Suprapubic skin (tissue), 4 donors: ENCODE data around the gene KIDINS220. TPM values are rescaled to one million over a fixed set of nuclear protein-coding genes. Genes with fewer than 3 reads are reported as not detected.

Experiments
- DNase-seq, 2 donors: peaks; one replicate each; pipeline ENCODE4 v3.0.0-alpha.2; 2019; ENCODE audit warnings: low spot score in 2 of 2
- H3K27ac ChIP-seq: fragments of 200-600 bp; sonication (generic); one replicate; pipeline ENCODE4 v1.5.1; 2019
- H3K27me3 ChIP-seq: fragments of 200-600 bp; sonication (generic); one replicate; pipeline ENCODE4 v1.5.1; 2019
- H3K36me3 ChIP-seq: fragments of 200-600 bp; sonication (generic); one replicate; pipeline ENCODE4 v1.5.1; 2019
- H3K4me1 ChIP-seq: fragments of 200-600 bp; sonication (generic); one replicate; pipeline ENCODE4 v1.5.1; 2019
- H3K4me3 ChIP-seq: fragments of 200-600 bp; sonication (generic); one replicate; pipeline ENCODE4 v1.5.1; 2019; ENCODE audit warnings: mild to moderate bottlenecking
- H3K9me3 ChIP-seq: fragments of 200-600 bp; sonication (generic); one replicate; pipeline ENCODE4 v1.5.1; 2019
- EP300 ChIP-seq: sonication (generic); formaldehyde crosslinking; IDR thresholded peaks from one replicate; pipeline ENCODE4 v1.6.1; 2017; ENCODE audit warnings: antibody characterized with exemption
- POLR2A ChIP-seq, 2 donors: fragments of 450-650 bp; IDR thresholded peaks; one replicate each; pipeline ENCODE4 v1.6.1; 2017; ENCODE audit warnings: antibody characterized with exemption in 2 of 2, mild to moderate bottlenecking in 2 of 2, moderate library complexity in 2 of 2
- POLR2AphosphoS5 ChIP-seq, 3 donors: sonication (generic); formaldehyde crosslinking; IDR thresholded peaks; one replicate each; pipeline ENCODE4 v1.6.1; 2017; ENCODE audit warnings: antibody characterized with exemption in 3 of 3
- WGBS: methylation state at CpG from one replicate; pipeline ENCODE4 v1.1.5; 2018; 5-methylcytosine and 5-hydroxymethylcytosine counted together
- total RNA-seq, 4 donors: library from RNA; depleted of rRNA; stranded (reverse); fragments of >200 nt; gene quantifications; one replicate each; pipeline ENCODE4 v1.1.0, GENCODE V29; 2016
- TF ChIP-seq, protein P1 (sequence below), 2 donors: fragments of 200-600 bp in 1 of 2; fragments of 450-650 bp in 1 of 2; sonication (generic) in 1 of 2; IDR thresholded peaks; one replicate each; pipeline ENCODE4 v1.5.1; 2016 to 2019; ENCODE audit warnings: antibody characterized with exemption in 2 of 2, mild to moderate bottlenecking in 1 of 2, moderate library complexity in 1 of 2

The KIDINS220 gene
- total RNA-seq, 4 donors from 2014 or later: 44.7 to 100 (median 53.5) TPM

DNA sequence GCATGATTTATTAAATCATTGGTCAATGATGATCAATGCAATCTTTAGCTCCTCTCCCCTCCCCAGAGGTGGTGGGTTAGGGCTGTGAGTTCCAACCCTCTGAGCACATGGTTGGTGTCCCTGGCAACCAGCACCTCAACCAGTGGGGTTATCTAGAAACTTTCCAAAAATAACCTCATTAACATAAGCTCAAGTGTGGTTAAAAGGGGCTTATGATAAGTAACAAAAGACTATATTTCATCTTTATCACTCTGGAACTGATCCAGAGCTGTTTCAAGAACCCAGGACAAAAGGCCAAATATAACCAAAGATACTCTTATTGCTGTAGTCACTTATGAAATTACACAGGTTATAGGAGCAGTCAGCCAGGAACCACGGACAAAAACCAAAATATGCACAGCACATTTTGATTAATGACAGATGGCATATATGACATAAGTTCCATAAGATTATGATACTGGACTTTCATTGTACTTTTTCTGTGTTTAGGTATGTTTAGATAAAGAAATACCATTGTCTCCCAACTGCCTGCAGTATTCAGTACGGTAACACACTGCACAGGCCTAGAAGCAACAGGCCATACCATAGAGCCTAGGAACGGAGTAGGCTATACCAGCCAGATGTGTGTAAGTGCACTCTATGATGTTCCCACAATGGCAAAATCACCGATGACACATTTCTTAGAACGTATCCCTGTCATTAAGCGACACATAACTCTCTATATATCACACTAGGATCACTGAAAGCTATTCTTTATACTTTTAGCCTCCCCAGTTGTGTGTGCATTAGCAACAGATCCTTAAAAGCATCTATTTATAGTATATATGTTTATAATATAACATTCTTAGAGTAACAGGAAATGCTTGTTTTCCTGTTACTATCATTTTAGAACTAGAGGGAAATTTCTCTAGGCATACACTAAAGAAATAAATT, 31.9 kb downstream of the KIDINS220 start:
- TF ChIP-seq EP300 (no peak), POLR2AphosphoS5 (IDR thresholded peaks at IDR 0.05) (no peak), POLR2A (IDR thresholded peaks at IDR 0.05) (no peak)
- TF ChIP-seq, protein P1, sequence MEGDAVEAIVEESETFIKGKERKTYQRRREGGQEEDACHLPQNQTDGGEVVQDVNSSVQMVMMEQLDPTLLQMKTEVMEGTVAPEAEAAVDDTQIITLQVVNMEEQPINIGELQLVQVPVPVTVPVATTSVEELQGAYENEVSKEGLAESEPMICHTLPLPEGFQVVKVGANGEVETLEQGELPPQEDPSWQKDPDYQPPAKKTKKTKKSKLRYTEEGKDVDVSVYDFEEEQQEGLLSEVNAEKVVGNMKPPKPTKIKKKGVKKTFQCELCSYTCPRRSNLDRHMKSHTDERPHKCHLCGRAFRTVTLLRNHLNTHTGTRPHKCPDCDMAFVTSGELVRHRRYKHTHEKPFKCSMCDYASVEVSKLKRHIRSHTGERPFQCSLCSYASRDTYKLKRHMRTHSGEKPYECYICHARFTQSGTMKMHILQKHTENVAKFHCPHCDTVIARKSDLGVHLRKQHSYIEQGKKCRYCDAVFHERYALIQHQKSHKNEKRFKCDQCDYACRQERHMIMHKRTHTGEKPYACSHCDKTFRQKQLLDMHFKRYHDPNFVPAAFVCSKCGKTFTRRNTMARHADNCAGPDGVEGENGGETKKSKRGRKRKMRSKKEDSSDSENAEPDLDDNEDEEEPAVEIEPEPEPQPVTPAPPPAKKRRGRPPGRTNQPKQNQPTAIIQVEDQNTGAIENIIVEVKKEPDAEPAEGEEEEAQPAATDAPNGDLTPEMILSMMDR (IDR thresholded peaks at IDR 0.05): no peak
- H3K4me3 ChIP-seq: no peak overlapping the region
- no peaks in the 10 kb centered on the region for H3K9me3 ChIP-seq
- peaks cover 59% of the 10 kb centered on the region for H3K36me3 ChIP-seq
- no peak overlapping the region for H3K27ac ChIP-seq
- 84% methylated on average over 6 of the region's 6 CpGs for WGBS
- no peak for DNase-seq
- H3K4me1 ChIP-seq: peaks cover 4% of the 10 kb centered on the region
- no peaks in the 10 kb centered on the region for H3K27me3 ChIP-seq

DNA sequence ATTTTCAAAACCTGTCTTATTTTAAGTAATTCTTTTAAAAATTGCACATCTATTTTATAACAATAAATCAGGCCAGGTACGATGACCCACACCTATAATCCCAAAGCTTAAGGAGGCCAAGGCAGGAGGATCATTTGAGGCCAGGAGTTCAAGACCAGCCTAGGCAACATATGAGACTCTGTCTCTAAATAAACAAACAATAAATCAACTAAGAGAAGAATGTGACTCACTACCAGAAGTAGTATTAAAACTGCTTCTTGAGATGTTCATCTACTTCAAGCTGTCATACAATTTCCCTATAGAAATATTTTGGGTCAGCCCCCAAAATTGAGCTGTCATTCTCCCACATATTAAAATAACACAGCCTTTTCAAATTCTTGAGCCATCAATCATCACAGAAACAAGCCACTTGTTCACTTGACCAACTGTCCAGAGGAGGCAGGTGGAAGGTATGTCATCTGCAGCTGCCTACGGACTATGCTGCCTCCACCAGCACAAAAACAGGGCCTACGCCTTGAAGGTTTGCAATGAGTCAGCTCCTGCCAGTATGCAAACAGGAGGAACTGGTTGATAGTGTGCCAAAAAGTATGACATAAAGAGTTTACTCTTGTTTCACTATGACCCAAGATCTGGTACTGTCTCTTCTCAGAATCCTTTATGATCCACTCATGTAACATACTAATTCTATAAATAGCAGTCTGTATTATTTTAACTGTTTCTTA, 33.6 kb downstream of the KIDINS220 start:
- H3K4me1 ChIP-seq: peaks cover 4% of the 10 kb centered on the region
- H3K4me3 ChIP-seq: no peak overlapping the region
- 65% methylated on average over 3 of the region's 3 CpGs for WGBS
- DNase-seq: no peak
- peaks cover 57% of the 10 kb centered on the region for H3K36me3 ChIP-seq
- H3K27me3 ChIP-seq: no peaks in the 10 kb centered on the region
- no peak for TF ChIP-seq POLR2A (IDR thresholded peaks at IDR 0.05)
- TF ChIP-seq, protein P1 (IDR thresholded peaks at IDR 0.05): no peak
- no peak for TF ChIP-seq EP300
- no peak for TF ChIP-seq POLR2AphosphoS5 (IDR thresholded peaks at IDR 0.05)
- H3K9me3 ChIP-seq: no peaks in the 10 kb centered on the region
- H3K27ac ChIP-seq: peak overlapping the region; percentile 16

GRCh38 chr2:8802741-8803140, 34.7 kb downstream of the KIDINS220 start:
- no peak overlapping the region for H3K4me3 ChIP-seq
- no peaks in the 10 kb centered on the region for H3K27me3 ChIP-seq
- peaks cover 61% of the 10 kb centered on the region for H3K36me3 ChIP-seq
- TF ChIP-seq, protein P1 (IDR thresholded peaks at IDR 0.05): no peak
- TF ChIP-seq POLR2A (IDR thresholded peaks at IDR 0.05) (no peak), POLR2AphosphoS5 (IDR thresholded peaks at IDR 0.05) (no peak), EP300 (no peak)
- no peak for DNase-seq
- peaks cover 4% of the 10 kb centered on the region for H3K4me1 ChIP-seq
- H3K27ac ChIP-seq: no peak overlapping the region
- 76% methylated on average over 3 of the region's 3 CpGs for WGBS
- H3K9me3 ChIP-seq: no peaks in the 10 kb centered on the region

- TF ChIP-seq POLR2AphosphoS5 (IDR thresholded peaks at IDR 0.05) (no peak), POLR2A (IDR thresholded peaks at IDR 0.05) (no peak), EP300 (no peak)
- TF ChIP-seq, protein P1 (IDR thresholded peaks at IDR 0.05): no peak
- Histone ChIP-seq H3K27me3 (no peaks in the 10 kb centered on the region), H3K36me3 (peaks cover 61% of the 10 kb centered on the region), H3K4me3 (no peak overlapping the region), H3K9me3 (no peaks in the 10 kb centered on the region), H3K4me1 (peaks cover 4% of the 10 kb centered on the region), H3K27ac (no peak overlapping the region)
- no peak for DNase-seq
- WGBS: 96% methylated on average over 4 of the region's 4 CpGs
Observed at GRCh38 chr2:8800821-8801220, 36.6 kb downstream of the KIDINS220 start.

GRCh38 chr2:8800218-8800617, 37.2 kb downstream of the KIDINS220 start:
- over 99% methylated on average over 5 of the region's 5 CpGs for WGBS
- Histone ChIP-seq H3K4me1 (peaks cover 4% of the 10 kb centered on the region), H3K27me3 (no peaks in the 10 kb centered on the region), H3K36me3 (peaks cover 61% of the 10 kb centered on the region), H3K4me3 (no peak overlapping the region), H3K27ac (no peak overlapping the region), H3K9me3 (no peaks in the 10 kb centered on the region)
- no peak for DNase-seq
- TF ChIP-seq POLR2A (IDR thresholded peaks at IDR 0.05): no peak
